Thyroid gland (tissue), 4 donors: Measurements from ENCODE around the gene LCN2. TPM values are rescaled to one million over a fixed set of nuclear protein-coding genes. Genes with fewer than 3 reads are reported as not detected.

Experiments
- DNase-seq, 2 donors: peaks; one replicate each; pipeline ENCODE4 v3.0.0-alpha.2; 2019
- H3K27ac ChIP-seq, 3 donors: fragments of 200-600 bp; sonication (generic); 1 replicate in 2 of 3; 2 replicates in 1 of 3; pipeline ENCODE4 v1.5.1; 2016 to 2019; ENCODE audit warnings: mild to moderate bottlenecking in 1 of 3, moderate library complexity in 1 of 3
- H3K27me3 ChIP-seq: fragments of 200-600 bp; sonication (generic); one replicate; pipeline ENCODE4 v1.5.1; 2019
- H3K36me3 ChIP-seq, 2 donors: fragments of 200-600 bp; sonication (generic); one replicate each; pipeline ENCODE4 v1.5.1; 2016 to 2019
- H3K4me1 ChIP-seq, 2 donors: fragments of 200-600 bp; sonication (generic); one replicate each; pipeline ENCODE4 v1.5.1; 2017 to 2019
- H3K4me3 ChIP-seq, 3 donors: fragments of 200-600 bp; sonication (generic); replicated peaks in 1 of 3; 1 replicate in 2 of 3; 2 replicates in 1 of 3; pipeline ENCODE4 v1.5.1; 2016; ENCODE audit warnings: mild to moderate bottlenecking in 1 of 3
- H3K9me3 ChIP-seq: fragments of 200-600 bp; sonication (generic); one replicate; pipeline ENCODE4 v1.5.1; 2017
- POLR2A ChIP-seq, 2 donors: fragments of 450-650 bp; IDR thresholded peaks; one replicate each; pipeline ENCODE4 v1.6.1; 2017; ENCODE audit warnings: antibody characterized with exemption in 2 of 2, mild to moderate bottlenecking in 2 of 2, moderate library complexity in 1 of 2
- WGBS, 2 donors: methylation state at CpG; one replicate each; pipeline ENCODE4 v1.1.5; 2017; 5-methylcytosine and 5-hydroxymethylcytosine counted together
- intact Hi-C: fragments of 100-400 bp; cut with DNase I; formaldehyde crosslinking; loops from one replicate; pipeline ENCODE4 v1.15.1; 2023
- total RNA-seq, 4 donors: library from RNA; depleted of rRNA; stranded (reverse); fragments of >200 nt; gene quantifications; one replicate each; pipeline ENCODE4 v1.2.3, GENCODE V29; 2016
- TF ChIP-seq, protein P1 (sequence below), 6 experiments: fragments of 200-600 bp in 3 of 6; fragments of 450-650 bp in 3 of 6; sonication (generic) in 3 of 6; IDR thresholded peaks; one replicate each; pipeline ENCODE4 v1.5.1; 2016 to 2019; ENCODE audit warnings: antibody characterized with exemption in 6 of 6, mild to moderate bottlenecking in 2 of 6, inconsistent platforms in 1 of 6, moderate library complexity in 1 of 6

LCN2 gene
- total RNA-seq, 4 donors from 2014 or later = 0.45 to 10.6 (median 2.5) TPM

DNA sequence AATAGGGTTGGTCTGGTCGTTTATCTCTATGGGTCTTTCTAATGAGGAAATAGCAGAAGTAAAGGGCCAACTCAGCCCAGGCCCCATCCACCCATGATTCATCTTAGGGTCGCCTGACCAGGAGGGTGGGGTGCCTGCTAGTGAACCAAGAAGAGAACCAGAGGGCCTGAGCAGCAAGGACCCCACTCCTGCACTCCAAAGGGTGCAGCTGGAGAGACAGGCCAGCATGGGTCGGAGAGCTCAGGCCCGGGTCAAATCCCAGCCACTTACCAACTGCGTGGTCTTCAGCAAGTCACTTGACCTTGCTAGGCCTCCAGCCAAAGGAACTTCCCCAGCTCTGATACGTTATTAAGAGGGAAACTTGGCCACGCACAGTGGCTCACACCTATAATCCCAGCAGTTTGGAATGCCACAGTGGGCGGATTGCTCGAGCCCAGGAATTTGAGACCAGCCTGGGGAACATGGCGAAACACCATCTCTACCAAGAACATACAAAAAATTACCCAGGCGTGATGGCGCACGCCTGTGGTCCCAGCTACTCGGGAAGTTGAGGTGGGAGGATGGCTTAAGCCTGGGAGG lies 15.1 kb downstream of the LCN2 start:
- 83% methylated on average over 14 of the region's 14 CpGs for WGBS, 2 donors
- Histone ChIP-seq H3K27me3 (no peaks in the 10 kb centered on the region), H3K4me1 (peaks cover 7 to 8% of the 10 kb centered on the region in 2 donors), H3K27ac (no peak overlapping the region), H3K4me3 (no peak overlapping the region), H3K36me3 (peaks cover 34 to 40% of the 10 kb centered on the region in 2 donors), H3K9me3 (no peaks in the 10 kb centered on the region)
- DNase-seq = no peak
- TF ChIP-seq, protein P1, sequence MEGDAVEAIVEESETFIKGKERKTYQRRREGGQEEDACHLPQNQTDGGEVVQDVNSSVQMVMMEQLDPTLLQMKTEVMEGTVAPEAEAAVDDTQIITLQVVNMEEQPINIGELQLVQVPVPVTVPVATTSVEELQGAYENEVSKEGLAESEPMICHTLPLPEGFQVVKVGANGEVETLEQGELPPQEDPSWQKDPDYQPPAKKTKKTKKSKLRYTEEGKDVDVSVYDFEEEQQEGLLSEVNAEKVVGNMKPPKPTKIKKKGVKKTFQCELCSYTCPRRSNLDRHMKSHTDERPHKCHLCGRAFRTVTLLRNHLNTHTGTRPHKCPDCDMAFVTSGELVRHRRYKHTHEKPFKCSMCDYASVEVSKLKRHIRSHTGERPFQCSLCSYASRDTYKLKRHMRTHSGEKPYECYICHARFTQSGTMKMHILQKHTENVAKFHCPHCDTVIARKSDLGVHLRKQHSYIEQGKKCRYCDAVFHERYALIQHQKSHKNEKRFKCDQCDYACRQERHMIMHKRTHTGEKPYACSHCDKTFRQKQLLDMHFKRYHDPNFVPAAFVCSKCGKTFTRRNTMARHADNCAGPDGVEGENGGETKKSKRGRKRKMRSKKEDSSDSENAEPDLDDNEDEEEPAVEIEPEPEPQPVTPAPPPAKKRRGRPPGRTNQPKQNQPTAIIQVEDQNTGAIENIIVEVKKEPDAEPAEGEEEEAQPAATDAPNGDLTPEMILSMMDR (IDR thresholded peaks at IDR 0.05) = no peak
- no peak for TF ChIP-seq POLR2A (IDR thresholded peaks at IDR 0.05)
- intact Hi-C loops = no loop called here

DNA sequence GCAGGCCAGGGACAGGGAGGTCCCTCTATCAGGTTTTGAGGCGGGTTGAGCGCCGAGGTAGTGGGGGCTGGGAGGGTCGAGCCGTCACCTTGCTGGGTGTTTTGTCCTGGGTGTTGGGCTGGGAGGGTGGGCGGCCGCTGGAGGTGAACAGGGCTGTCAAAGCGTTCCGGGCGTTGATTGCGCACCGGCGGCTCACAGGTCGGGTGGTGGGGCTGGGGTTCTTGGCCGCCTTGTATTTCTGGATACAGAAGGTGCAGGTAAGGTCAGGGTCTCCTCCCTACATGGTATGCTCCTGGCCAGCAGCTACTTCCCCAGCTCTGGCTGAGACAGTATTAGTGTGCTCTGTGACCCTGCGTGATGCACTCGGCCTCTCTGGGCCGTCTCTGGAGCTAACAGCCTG lies 16.9 kb downstream of the LCN2 start:
- H3K9me3 ChIP-seq = no peaks in the 10 kb centered on the region
- TF ChIP-seq POLR2A (IDR thresholded peaks at IDR 0.05) = no peak
- TF ChIP-seq, protein P1 (IDR thresholded peaks at IDR 0.05) = no peak
- H3K4me3 ChIP-seq = no peak overlapping the region
- H3K27ac ChIP-seq = no peak overlapping the region
- no peaks in the 10 kb centered on the region for H3K27me3 ChIP-seq
- no peak for DNase-seq
- H3K36me3 ChIP-seq = peaks cover 41 to 49% of the 10 kb centered on the region in 2 donors
- no peaks in the 10 kb centered on the region for H3K4me1 ChIP-seq
- WGBS, 2 donors = 95 to 98% methylated on average over 16 to 18 of the region's 18 CpGs
- intact Hi-C loops = no loop called here

DNA sequence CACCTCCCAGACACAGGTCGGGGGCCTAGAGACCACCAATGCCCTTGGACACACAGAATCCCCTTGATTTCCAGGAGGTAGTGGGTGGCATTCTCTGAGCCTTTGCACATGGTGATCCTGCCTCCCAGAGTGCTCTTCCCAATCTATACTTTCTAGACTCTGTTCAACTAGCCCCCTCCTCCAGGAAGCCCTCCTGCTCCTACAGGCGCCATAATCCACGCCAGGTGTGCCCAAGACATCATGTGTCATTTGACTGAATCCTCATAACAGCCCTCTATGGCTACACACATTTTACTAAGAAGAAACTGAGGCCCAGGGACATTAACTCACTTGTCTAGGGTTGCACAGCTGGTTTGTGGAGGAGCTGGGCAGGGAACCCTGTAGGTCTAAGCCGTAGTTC lies 18.0 kb downstream of the LCN2 start:
- intact Hi-C loops = no loop called here
- Histone ChIP-seq H3K36me3 (peaks cover 41 to 49% of the 10 kb centered on the region in 2 donors), H3K9me3 (no peaks in the 10 kb centered on the region), H3K27ac (no peak overlapping the region), H3K4me3 (no peak overlapping the region), H3K27me3 (no peaks in the 10 kb centered on the region), H3K4me1 (no peaks in the 10 kb centered on the region)
- 96 to 100% methylated on average over 4 of the region's 4 CpGs for WGBS, 2 donors
- no peak for TF ChIP-seq POLR2A (IDR thresholded peaks at IDR 0.05)
- TF ChIP-seq, protein P1 (IDR thresholded peaks at IDR 0.05) = no peak
- no peak for DNase-seq

DNA sequence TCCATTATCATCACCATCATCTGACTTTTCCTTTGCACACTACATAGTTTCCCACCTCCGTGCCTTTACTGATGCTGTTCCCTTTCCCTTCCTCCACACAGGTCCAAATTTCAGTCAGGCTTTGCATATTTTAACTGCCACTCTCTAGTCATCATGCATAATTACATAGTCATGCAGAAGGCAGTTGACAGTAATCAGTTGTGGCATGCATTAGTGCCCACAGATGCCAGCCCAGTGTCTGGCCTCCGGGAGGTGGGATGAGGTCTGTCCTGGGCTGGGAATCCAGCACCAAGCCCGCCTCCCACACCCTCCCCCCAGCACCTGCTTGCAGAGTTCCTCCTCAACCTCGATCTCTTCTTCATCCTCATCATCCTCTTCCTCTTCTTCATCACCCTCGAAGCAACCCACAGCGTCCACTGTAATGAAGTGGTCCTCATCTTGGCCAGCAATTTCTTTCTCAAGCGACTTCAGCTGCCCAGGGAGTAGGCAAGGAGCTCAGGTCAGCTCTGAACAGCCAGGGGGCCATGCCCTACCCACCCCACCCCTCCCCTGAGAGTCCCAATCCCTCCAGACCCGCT lies 19.6 kb downstream of the LCN2 start:
- peaks cover 41 to 49% of the 10 kb centered on the region in 2 donors for H3K36me3 ChIP-seq
- intact Hi-C loops = no loop called here
- no peak for TF ChIP-seq POLR2A (IDR thresholded peaks at IDR 0.05)
- TF ChIP-seq, protein P1 (IDR thresholded peaks at IDR 0.05) = no peak
- no peak overlapping the region for H3K27ac ChIP-seq
- H3K9me3 ChIP-seq = no peaks in the 10 kb centered on the region
- H3K4me3 ChIP-seq = no peak overlapping the region
- WGBS, 2 donors = 90 to 95% methylated on average over 8 of the region's 8 CpGs
- DNase-seq = no peak
- no peaks in the 10 kb centered on the region for H3K27me3 ChIP-seq
- H3K4me1 ChIP-seq = no peaks in the 10 kb centered on the region

DNA sequence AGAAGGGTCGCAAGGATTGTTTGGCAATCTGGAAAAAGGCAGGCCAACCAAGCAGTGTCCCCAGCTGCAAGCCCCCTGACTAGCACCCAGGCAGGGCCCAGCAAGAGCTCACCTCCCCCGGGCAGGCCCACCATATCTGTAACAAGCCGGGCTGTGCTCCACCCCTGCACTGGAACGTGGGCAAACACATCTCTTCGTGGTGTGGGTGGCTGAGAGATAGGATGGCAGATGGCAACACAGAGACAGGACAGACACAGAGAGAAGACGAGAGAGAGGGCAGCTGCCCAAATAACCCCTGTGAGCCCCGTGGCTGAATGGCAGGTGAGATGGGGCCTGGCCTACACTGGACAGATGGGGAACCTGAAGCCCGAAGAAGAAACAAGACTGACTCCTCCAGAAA lies 20.2 kb downstream of the LCN2 start:
- no peak overlapping the region for H3K4me3 ChIP-seq
- no peak overlapping the region for H3K27ac ChIP-seq
- peaks cover 41 to 45% of the 10 kb centered on the region in 2 donors for H3K36me3 ChIP-seq
- no peak for DNase-seq
- WGBS, 2 donors = 91 to 93% methylated on average over 8 of the region's 8 CpGs
- no peaks in the 10 kb centered on the region for H3K9me3 ChIP-seq
- H3K27me3 ChIP-seq = no peaks in the 10 kb centered on the region
- no peaks in the 10 kb centered on the region for H3K4me1 ChIP-seq
- intact Hi-C loops = no loop called here
- TF ChIP-seq, protein P1 (IDR thresholded peaks at IDR 0.05) = no peak
- TF ChIP-seq POLR2A (IDR thresholded peaks at IDR 0.05) = no peak
